IMR-90 (cell line): ENCODE results near the gene EDN2. TPM values are rescaled to one million over a fixed set of nuclear protein-coding genes. Genes with fewer than 3 reads are reported as not detected.

Experiments
- ATAC-seq: fragments of 200-7000 bp; cut with Tn5 transposase; 2 replicates; pipeline ENCODE4 v1.9.1; 2020; ENCODE audit warnings: low read depth, mild to moderate bottlenecking, moderate library complexity
- BruUV-seq: library from RNA; stranded (reverse); fragments of 400-500 nt; replicated peaks from 2 replicates; lab custom pipeline; 2021; lab: Mats Ljungman, UMichigan
- CTCF ChIA-PET: fragments of 300-600 bp; formaldehyde crosslinking; extraction: SDS; loops from one replicate; lab custom pipeline; 2021; ENCODE audit warnings: antibody characterized with exemption; lab: Yijun Ruan, JAX
- POLR2A ChIA-PET: fragments of 300-600 bp; sonication (Branson Sonifier 250); formaldehyde crosslinking; loops from one replicate; lab custom pipeline; 2022; ENCODE audit warnings: antibody characterized with exemption; ENCODE audit not compliant: unreplicated experiment; lab: Charles Lee
- DNase-seq: peaks from one replicate; pipeline ENCODE4 v3.0.0; 2013
- H2AFZ ChIP-seq: replicated peaks from 2 replicates; pipeline ENCODE3; 2013; ENCODE audit warnings: low read length, mild to moderate bottlenecking; ENCODE audit not compliant: poor library complexity
- H2AK5ac ChIP-seq: 2 replicates; pipeline ENCODE4 v1.6.1; 2013; ENCODE audit warnings: low read depth, low read length, inconsistent platforms
- H2AK9ac ChIP-seq: replicated peaks from 2 replicates; pipeline ENCODE3; 2013; ENCODE audit warnings: mild to moderate bottlenecking, low read depth, low read length, moderate library complexity; ENCODE audit not compliant: poor library complexity
- H2BK120ac ChIP-seq: 2 replicates; pipeline ENCODE4 v1.6.1; 2013; ENCODE audit warnings: low read depth, low read length, inconsistent platforms
- H2BK15ac ChIP-seq: 3 replicates; pipeline ENCODE4 v1.6.1; 2013; ENCODE audit warnings: low read depth, low read length, inconsistent platforms
- H2BK20ac ChIP-seq: 2 replicates; pipeline ENCODE4 v1.6.1; 2013; ENCODE audit warnings: low read depth, mild to moderate bottlenecking, inconsistent platforms, low read length, moderate library complexity
- H2BK5ac ChIP-seq: 2 replicates; pipeline ENCODE4 v1.6.1; 2013; ENCODE audit warnings: mild to moderate bottlenecking, low read depth, low read length, inconsistent platforms; ENCODE audit not compliant: poor library complexity, severe bottlenecking
- H3K14ac ChIP-seq: replicated peaks from 2 replicates; pipeline ENCODE4 v1.6.1; 2013; ENCODE audit warnings: low read depth, low read length, inconsistent platforms
- H3K18ac ChIP-seq: 2 replicates; pipeline ENCODE4 v1.6.1; 2013; ENCODE audit warnings: low read depth, low read length, control low read depth
- H3K23ac ChIP-seq: 2 replicates; pipeline ENCODE4 v1.6.1; 2013; ENCODE audit warnings: low read depth, low read length, inconsistent platforms
- H3K27ac ChIP-seq: 2 replicates; pipeline ENCODE4 v1.5.1; 2013; ENCODE audit warnings: mild to moderate bottlenecking, control low read depth, low read length; ENCODE audit not compliant: insufficient read depth
- H3K27me3 ChIP-seq: 2 replicates; pipeline ENCODE4 v1.6.1; 2013; ENCODE audit warnings: low read length; ENCODE audit not compliant: control insufficient read depth, insufficient read depth
- H3K36me3 ChIP-seq: 2 replicates; pipeline ENCODE4 v1.6.1; 2013; ENCODE audit warnings: low read length, mixed read lengths; ENCODE audit not compliant: control insufficient read depth, insufficient read depth
- H3K4ac ChIP-seq: 2 replicates; pipeline ENCODE4 v1.6.1; 2013; ENCODE audit warnings: low read depth, low read length, inconsistent platforms
- H3K4me1 ChIP-seq: 2 replicates; pipeline ENCODE4 v1.6.1; 2013; ENCODE audit warnings: low read length, mixed read lengths; ENCODE audit not compliant: control insufficient read depth, insufficient read depth
- H3K4me2 ChIP-seq: 2 replicates; pipeline ENCODE4 v1.6.1; 2013; ENCODE audit warnings: low read depth, mild to moderate bottlenecking, control low read depth, low read length, moderate library complexity
- H3K4me3 ChIP-seq: 2 replicates; pipeline ENCODE4 v1.5.1; 2013; ENCODE audit warnings: low read depth, mild to moderate bottlenecking, control low read depth, low read length, moderate library complexity; ENCODE audit not compliant: insufficient read depth
- H3K56ac ChIP-seq: 2 replicates; pipeline ENCODE4 v1.6.1; 2013; ENCODE audit warnings: low read length, inconsistent platforms; ENCODE audit not compliant: insufficient read depth; ENCODE audit errors: extremely low read depth
- H3K79me1 ChIP-seq, 2 experiments: 2 replicates each; pipeline ENCODE4 v1.6.1; 2013; ENCODE audit warnings: low read length in 2 of 2, inconsistent platforms in 1 of 2, low read depth in 1 of 2
- H3K9ac ChIP-seq: 2 replicates; pipeline ENCODE4 v1.6.1; 2013; ENCODE audit warnings: low read depth, low read length, control low read depth
- H3K9me1 ChIP-seq: 2 replicates; pipeline ENCODE4 v1.6.1; 2013; ENCODE audit warnings: low read length, inconsistent platforms; ENCODE audit not compliant: insufficient read depth
- H3K9me3 ChIP-seq: 2 replicates; pipeline ENCODE4 v1.6.1; 2013; ENCODE audit warnings: low read length; ENCODE audit not compliant: control insufficient read depth, insufficient read depth
- H4K20me1 ChIP-seq: 2 replicates; pipeline ENCODE4 v1.6.1; 2013; ENCODE audit warnings: low read length, inconsistent platforms; ENCODE audit not compliant: insufficient read depth
- H4K5ac ChIP-seq: 2 replicates; pipeline ENCODE4 v1.6.1; 2013; ENCODE audit warnings: mild to moderate bottlenecking, low read depth, low read length, control low read depth
- H4K8ac ChIP-seq, 2 experiments: 2 replicates each; pipeline ENCODE4 v1.6.1; 2013; ENCODE audit warnings: low read depth in 2 of 2, low read length in 2 of 2, control low read depth in 1 of 2, inconsistent platforms in 1 of 2
- H4K91ac ChIP-seq: 2 replicates; pipeline ENCODE4 v1.6.1; 2013; ENCODE audit warnings: low read depth, low read length, inconsistent platforms; ENCODE audit not compliant: insufficient read depth
- BHLHE40 ChIP-seq: fragments of 150-350 bp; IDR thresholded peaks from 2 replicates; pipeline ENCODE4 v1.6.1; 2016; ENCODE audit warnings: mild to moderate bottlenecking, low read depth, low read length
- CEBPB ChIP-seq: IDR thresholded peaks from 2 replicates; pipeline ENCODE4 v1.6.1; 2012; ENCODE audit warnings: low read depth, low read length, improper control_type of control experiment
- CHD1 ChIP-seq: IDR thresholded peaks from 2 replicates; pipeline ENCODE4 v1.6.1; 2012; ENCODE audit warnings: low read depth, low read length, improper control_type of control experiment
- CTCF ChIP-seq: conservative IDR thresholded peaks from 2 replicates; pipeline ENCODE4 v1.5.1; 2012; ENCODE audit warnings: mild to moderate bottlenecking, low read depth, low read length, improper control_type of control experiment
- ELK1 ChIP-seq: fragments of 150-350 bp; IDR thresholded peaks from 2 replicates; pipeline ENCODE4 v1.6.1; 2016; ENCODE audit warnings: low read depth, mild to moderate bottlenecking, low read length, moderate library complexity, borderline replicate concordance
- MAFK ChIP-seq: IDR thresholded peaks from 2 replicates; pipeline ENCODE4 v1.6.1; 2012; ENCODE audit warnings: low read depth, low read length, improper control_type of control experiment
- MAZ ChIP-seq: IDR thresholded peaks from 2 replicates; pipeline ENCODE4 v1.6.1; 2012; ENCODE audit warnings: low read depth, mild to moderate bottlenecking, low read length, improper control_type of control experiment, moderate library complexity, borderline replicate concordance
- MXI1 ChIP-seq: IDR thresholded peaks from 2 replicates; pipeline ENCODE4 v1.6.1; 2012; ENCODE audit warnings: low read depth, mild to moderate bottlenecking, low read length, moderate library complexity, borderline replicate concordance
- NFE2L2 ChIP-seq: fragments of 150-350 bp; IDR thresholded peaks from 2 replicates; pipeline ENCODE4 v1.6.1; 2016; ENCODE audit warnings: low read depth, mild to moderate bottlenecking, low read length
- RCOR1 ChIP-seq: IDR thresholded peaks from 2 replicates; pipeline ENCODE4 v1.6.1; 2012; ENCODE audit warnings: mild to moderate bottlenecking, low read length, improper control_type of control experiment; ENCODE audit not compliant: insufficient replicate concordance
- RFX5 ChIP-seq: IDR thresholded peaks from 2 replicates; pipeline ENCODE4 v1.8.0; 2012; ENCODE audit warnings: low read depth, mild to moderate bottlenecking, low read length, moderate library complexity
- USF2 ChIP-seq: fragments of 150-350 bp; IDR thresholded peaks from 2 replicates; pipeline ENCODE4 v1.6.1; 2017; ENCODE audit warnings: mild to moderate bottlenecking, antibody characterized with exemption, low read length, low read depth
- WGBS, 2 experiments: methylation state at CpG; one replicate each; pipeline versions ENCODE4 v1.1.5 to v1.1.7; 2013; ENCODE audit warnings: missing lambda C conversion rate in 2 of 2; ENCODE audit not compliant: insufficient read length in 1 of 2; ENCODE audit errors: extremely low coverage in 2 of 2; 5-methylcytosine and 5-hydroxymethylcytosine counted together
- dilution Hi-C: fragments of 300-500 bp; cut with HindIII; formaldehyde crosslinking; loops from one replicate; pipeline ENCODE4 v1.14.3; 2018; ENCODE audit warnings: low sequenced_read_pairs; ENCODE audit not compliant: unreplicated experiment
- in situ Hi-C: fragments of 300-500 bp; cut with MboI; formaldehyde crosslinking; loops from 3 replicates; pipeline ENCODE4 v1.14.3; 2019; ENCODE audit warnings: low sequenced_read_pairs, inconsistent platforms, mixed read lengths
- intact Hi-C: fragments of 100-400 bp; cut with micrococcal nuclease; formaldehyde crosslinking; loops from 2 replicates; pipeline ENCODE4 v1.10.0; 2022
- polyA plus RNA-seq, 3 experiments: library from polyadenylated mRNA; depleted of rRNA; stranded (reverse); fragments of >200 nt; gene quantifications; 2 replicates each; pipeline ENCODE4 v1.2.3, GENCODE V29; 2012; ENCODE audit warnings: low replicate concordance in 1 of 3
- total RNA-seq: library from RNA; depleted of rRNA; stranded (reverse); fragments of >200 nt; gene quantifications from 2 replicates; pipeline ENCODE4 v1.2.3, GENCODE V29; 2012

Gene EDN2
- total and polyA plus RNA-seq, 2 of the 4 experiments (the other 2 are of a cell fraction) = 0.27 TPM; not detected in 1

- Histone ChIP-seq H3K23ac (no peak overlapping the region), H2AFZ (no peak overlapping the region), H2BK5ac (no peak overlapping the region), H3K4me2 (no peak overlapping the region), H4K91ac (no peak overlapping the region), H4K5ac (no peak overlapping the region), H2BK15ac (no peak overlapping the region), H3K4me1 (no peaks in the 10 kb centered on the region), H2BK20ac (no peak overlapping the region), H3K36me3 (no peaks in the 10 kb centered on the region), H3K4ac (no peak overlapping the region), H3K18ac (no peak overlapping the region), H3K27ac (no peak overlapping the region), H3K14ac (no peak overlapping the region), H3K27me3 (peaks cover 50% of the 10 kb centered on the region), H2AK9ac (no peak overlapping the region), H2BK120ac (no peak overlapping the region), H3K9me3 (no peaks in the 10 kb centered on the region), H3K4me3 (no peak overlapping the region), H4K8ac (no peak overlapping the region), H3K9me1 (no peaks in the 10 kb centered on the region), H3K9ac (no peak overlapping the region), H3K56ac (no peak overlapping the region), H3K79me1 (no peaks in the 10 kb centered on the region), H4K20me1 (no peaks in the 10 kb centered on the region), H2AK5ac (no peak overlapping the region)
- TF ChIP-seq CEBPB (no peak), USF2 (no peak), MXI1 (no peak), RCOR1 (no peak), CHD1 (no peak), NFE2L2 (no peak), MAZ (no peak), MAFK (no peak), CTCF (no peak), ELK1 (no peak), BHLHE40 (no peak), RFX5 (no peak)
- ATAC-seq (no peak), DNase-seq (no peak)
- dilution Hi-C loops = no loop called here
- BruUV-seq = no TSS peak
- WGBS, 2 experiments = 66% methylated on average over 2 of the region's 5 CpGs; no CpG with 5 or more reads in 1 of the 2 experiments
- in situ Hi-C loops = no loop called here
- POLR2A ChIA-PET = no interaction called here
- CTCF ChIA-PET = no interaction called here
- intact Hi-C loops = no loop called here
Measured at GRCh38 chr1:41466146-41466545, 18.3 kb downstream of the EDN2 start.
